ENCODE measurements around the gene ZNF267. TPM values are rescaled to one million over a fixed set of nuclear protein-coding genes. Genes with fewer than 3 reads are reported as not detected.
"Not testable (repeated sequence)": the region's sequence is repeated elsewhere in the genome, so short reads cannot be mapped to it uniquely, and the experiment has no call there.

The ZNF267 gene
- total RNA-seq, 1 donor from 2014 or later: 29.1 TPM

- DNase-seq (ENCODE audit: low read depth, low spot score): no peak
Observed at GRCh38 chr16:31877876-31878642, 4.5 kb downstream of the ZNF267 start.

- DNase-seq (ENCODE audit: low read depth, low spot score): no peak
Observed at GRCh38 chr16:31879937-31880321, 6.3 kb downstream of the ZNF267 start.

- peak; percentile 46 for DNase-seq (ENCODE audit: low read depth, low spot score)
Observed at GRCh38 chr16:31880322-31880979, 6.8 kb downstream of the ZNF267 start.

- no peak for DNase-seq (ENCODE audit: low read depth, low spot score)
Observed at GRCh38 chr16:31886227-31886626, 12.6 kb downstream of the ZNF267 start.

GRCh38 chr16:31888735-31889134 lies 15.1 kb downstream of the ZNF267 start:
- no peak for DNase-seq (ENCODE audit: low read depth, low spot score)

- not testable (repeated sequence) for DNase-seq (ENCODE audit: low read depth, low spot score)
Observed at GRCh38 chr16:31892111-31892510, 18.5 kb downstream of the ZNF267 start.

GRCh38 chr16:31893824-31894223 lies 20.2 kb downstream of the ZNF267 start:
- no peak for DNase-seq (ENCODE audit: low read depth, low spot score)

GRCh38 chr16:31897283-31897682 lies 23.7 kb downstream of the ZNF267 start:
- DNase-seq (ENCODE audit: low read depth, low spot score): no peak

GRCh38 chr16:31899505-31899904 lies 25.9 kb downstream of the ZNF267 start:
- DNase-seq (ENCODE audit: low read depth, low spot score): no peak

GRCh38 chr16:31904571-31904970 lies 31.0 kb downstream of the ZNF267 start:
- not testable (repeated sequence) for DNase-seq (ENCODE audit: low read depth, low spot score)

- DNase-seq (ENCODE audit: low read depth, low spot score): no peak
Observed at GRCh38 chr16:31913668-31914067, 40.1 kb downstream of the ZNF267 start.

- DNase-seq (ENCODE audit: low read depth, low spot score): no peak
Observed at GRCh38 chr16:31916056-31916488, 42.5 kb downstream of the ZNF267 start.

- DNase-seq (ENCODE audit: low read depth, low spot score): no peak
Observed at GRCh38 chr16:31920373-31920772, 46.8 kb downstream of the ZNF267 start.

GRCh38 chr16:31951806-31952205 lies 78.2 kb downstream of the ZNF267 start:
- DNase-seq (ENCODE audit: low read depth, low spot score): not testable (repeated sequence)

- DNase-seq (ENCODE audit: low read depth, low spot score): not testable (repeated sequence)
Observed at GRCh38 chr16:31952206-31952605, 78.6 kb downstream of the ZNF267 start.

GRCh38 chr16:31956221-31956620 lies 82.6 kb downstream of the ZNF267 start:
- DNase-seq (ENCODE audit: low read depth, low spot score): not testable (repeated sequence)

- not testable (repeated sequence) for DNase-seq (ENCODE audit: low read depth, low spot score)
Observed at GRCh38 chr16:31960186-31960910, 86.7 kb downstream of the ZNF267 start.
